HG02623 (cell line): ENCODE results near the gene SKI.
"Not testable (repeated sequence)": the region's sequence is repeated elsewhere in the genome, so short reads cannot be mapped to it uniquely, and the experiment has no call there.

Experiments
- ATAC-seq: cut with Tn5 transposase; IDR thresholded peaks from one replicate; pipeline ENCODE4 v1.9.1; 2021; ENCODE audit warnings: moderate library complexity; ENCODE audit not compliant: unreplicated experiment

SKI gene

DNA sequence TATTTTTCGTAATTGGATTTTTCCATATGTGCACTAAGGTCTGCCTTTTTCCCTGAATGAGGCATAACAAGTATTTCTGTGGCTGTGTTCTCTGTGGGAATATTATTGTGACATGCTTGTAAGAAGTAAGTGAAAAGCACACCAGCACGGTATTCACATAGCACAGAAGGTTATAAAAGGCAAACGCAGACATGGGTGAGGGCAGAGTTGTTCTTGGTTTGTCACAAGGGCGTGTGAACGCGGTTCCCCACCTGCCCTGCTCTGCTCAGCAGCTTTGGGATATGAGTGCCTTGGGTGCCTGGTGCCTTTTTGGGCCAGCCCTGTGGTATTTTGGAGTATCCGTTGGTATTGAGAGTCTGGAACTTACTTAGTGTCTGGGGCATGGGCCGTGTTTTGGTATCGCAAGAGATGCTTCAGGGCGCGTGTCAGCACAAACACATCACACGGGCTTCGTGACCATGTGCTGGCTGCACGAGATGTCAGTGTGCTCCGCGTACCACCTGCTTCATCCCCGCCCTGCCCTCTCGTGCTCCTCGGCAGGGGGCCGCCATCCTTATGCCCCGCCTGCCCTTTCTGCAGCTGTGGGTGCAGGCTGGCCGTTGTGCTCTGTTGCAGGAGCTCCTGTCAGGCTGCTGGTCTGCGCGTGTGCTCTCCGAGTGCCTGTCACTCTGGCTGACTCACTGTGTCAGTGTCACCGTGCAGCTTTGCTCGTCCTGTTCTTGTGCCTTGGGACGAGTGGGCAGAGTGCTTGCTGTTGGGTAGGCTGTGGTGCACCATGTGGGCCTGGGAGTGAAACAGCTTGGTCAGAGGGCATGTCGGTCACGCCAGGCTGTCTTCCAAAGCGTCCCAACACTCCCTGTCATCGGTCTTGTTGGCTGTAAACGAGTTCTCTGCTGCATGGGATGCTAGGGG is 15.0 kb downstream of the SKI start:
- ATAC-seq: no peak

DNA sequence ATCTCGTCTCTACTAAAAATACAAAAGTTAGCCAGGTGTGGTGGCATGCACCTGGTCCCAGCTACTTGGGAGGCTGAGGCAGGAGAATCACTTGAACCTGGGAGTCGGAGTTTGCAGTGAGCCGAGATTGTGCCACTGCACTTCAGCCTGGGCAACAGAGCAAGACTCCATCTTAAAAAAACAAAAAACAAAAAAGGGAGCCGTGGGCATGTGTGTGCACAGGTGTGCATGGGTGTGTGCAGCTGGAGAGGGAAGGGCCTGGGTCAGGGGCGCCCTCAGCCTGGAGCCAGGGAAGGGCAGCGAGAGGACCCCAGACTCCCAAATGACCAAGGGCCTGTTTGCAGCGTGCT is 18.9 kb downstream of the SKI start:
- ATAC-seq: not testable (repeated sequence)

- ATAC-seq: no peak
Observed at GRCh38 chr1:2247760-2248126, 19.6 kb downstream of the SKI start.

DNA sequence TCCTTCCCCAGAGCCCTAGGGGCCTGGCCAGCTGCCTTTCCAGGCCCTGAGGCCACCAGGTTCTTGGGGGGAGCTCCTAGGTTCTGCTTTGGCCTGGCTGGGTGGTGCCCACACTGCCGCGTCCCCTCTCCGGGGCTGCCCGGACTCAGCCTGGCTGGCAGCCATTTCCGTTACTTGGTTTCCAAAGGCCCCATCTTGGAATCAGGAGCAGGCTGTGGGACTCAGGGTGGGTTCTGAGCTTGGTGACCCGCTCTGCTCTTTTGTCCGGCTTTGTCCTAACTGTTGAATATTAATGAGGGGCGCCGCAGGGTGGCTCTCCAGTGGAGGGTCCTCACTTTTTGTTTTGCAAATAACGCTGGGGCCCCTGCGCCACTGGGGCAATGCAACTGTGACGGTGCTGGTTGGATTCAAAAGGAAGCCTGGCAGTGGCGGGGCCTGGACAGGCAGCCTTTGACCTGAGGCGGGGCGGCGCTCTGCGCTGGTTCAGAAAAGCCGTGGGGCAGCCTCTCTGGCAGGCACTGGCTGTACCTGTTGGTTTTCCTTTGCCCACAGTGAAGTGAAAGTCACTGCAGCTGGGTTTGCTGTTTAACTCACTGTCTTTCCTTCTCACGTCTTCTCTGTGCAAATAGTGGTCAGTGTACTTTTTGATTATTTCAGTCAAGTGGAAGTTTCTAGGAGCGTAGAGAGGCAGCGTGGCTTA is 20.2 kb downstream of the SKI start:
- no peak for ATAC-seq

GRCh38 chr1:2248854-2249558 is 20.9 kb downstream of the SKI start:
- ATAC-seq: no peak

DNA sequence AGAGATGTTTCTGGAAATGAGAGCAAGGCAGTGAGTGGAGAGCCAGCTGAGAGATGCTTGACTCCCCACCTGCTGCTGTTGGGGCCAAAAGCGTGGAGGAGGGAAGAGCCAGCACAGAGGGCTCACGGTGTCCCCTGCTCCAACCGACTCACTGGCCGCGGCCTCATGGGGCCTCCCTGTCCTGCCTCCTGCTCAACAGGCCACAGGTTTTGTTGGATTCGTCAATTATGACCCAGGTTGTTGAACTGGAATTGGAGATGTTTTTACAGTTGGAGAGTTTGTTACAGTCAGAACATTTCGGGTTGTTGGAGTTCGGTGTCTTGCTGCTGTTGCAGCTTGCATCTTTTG is 21.4 kb downstream of the SKI start:
- no peak for ATAC-seq

GRCh38 chr1:2250721-2251281 is 22.7 kb downstream of the SKI start:
- no peak for ATAC-seq

DNA sequence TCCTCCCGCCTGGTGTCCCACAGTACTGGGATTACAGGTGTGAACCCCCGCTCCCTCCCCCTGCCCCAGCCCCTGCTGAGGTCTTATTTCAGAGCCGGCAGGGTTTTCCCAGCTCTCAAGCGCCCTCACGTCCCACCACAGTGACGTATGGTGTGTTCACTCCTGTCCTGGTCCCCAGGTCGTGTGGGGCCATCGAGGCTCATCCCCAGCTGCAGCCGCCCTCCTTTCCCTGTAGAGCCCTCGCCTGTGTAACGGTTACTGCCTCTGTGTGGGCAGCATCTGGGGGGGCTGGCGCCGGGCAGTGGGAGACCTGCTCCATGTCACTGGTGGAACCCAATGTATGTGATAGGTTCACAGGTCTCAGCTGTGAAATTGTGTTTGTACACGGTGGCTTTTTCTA is 23.2 kb downstream of the SKI start:
- no peak for ATAC-seq

DNA sequence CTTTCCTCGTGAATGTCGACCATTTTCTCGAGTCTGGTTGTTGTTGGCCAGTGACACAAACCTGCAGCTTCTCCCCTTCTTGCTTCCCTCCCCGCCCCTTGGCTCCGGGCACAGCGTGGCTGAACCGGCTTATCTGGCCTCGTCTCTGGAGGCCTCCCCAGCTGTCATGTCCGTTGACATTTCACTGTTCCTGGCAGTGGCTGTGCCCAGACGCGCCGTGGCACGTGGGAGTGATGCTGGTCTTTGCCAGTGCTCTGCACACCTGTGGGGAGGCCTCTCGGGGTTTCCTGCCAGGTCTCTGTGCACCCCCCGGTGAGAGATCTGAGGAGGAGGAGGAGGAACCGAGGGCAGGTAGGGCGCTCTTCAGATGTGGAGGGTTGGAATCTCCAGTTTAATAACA is 23.7 kb downstream of the SKI start:
- ATAC-seq: no peak

DNA sequence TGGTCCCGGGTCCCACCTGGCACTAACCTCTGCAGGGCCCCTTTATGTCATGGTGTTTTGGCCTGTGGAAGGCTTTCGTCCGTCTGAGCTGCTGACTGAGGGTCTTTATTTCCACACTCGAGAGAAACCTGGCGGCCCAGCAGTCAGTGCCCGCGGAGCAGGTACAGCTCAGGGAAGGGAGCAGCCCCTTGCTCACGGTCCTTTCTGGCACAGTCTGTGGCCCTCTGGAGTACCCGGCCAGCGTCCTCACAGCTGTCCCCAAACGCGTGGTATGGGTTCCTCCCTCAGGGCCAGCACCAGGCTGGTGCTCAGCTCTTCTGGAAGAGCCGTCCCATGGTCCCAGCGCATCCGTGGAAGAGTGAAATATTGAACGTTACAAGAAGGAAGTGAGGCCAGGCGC is 24.3 kb downstream of the SKI start:
- ATAC-seq: no peak

DNA sequence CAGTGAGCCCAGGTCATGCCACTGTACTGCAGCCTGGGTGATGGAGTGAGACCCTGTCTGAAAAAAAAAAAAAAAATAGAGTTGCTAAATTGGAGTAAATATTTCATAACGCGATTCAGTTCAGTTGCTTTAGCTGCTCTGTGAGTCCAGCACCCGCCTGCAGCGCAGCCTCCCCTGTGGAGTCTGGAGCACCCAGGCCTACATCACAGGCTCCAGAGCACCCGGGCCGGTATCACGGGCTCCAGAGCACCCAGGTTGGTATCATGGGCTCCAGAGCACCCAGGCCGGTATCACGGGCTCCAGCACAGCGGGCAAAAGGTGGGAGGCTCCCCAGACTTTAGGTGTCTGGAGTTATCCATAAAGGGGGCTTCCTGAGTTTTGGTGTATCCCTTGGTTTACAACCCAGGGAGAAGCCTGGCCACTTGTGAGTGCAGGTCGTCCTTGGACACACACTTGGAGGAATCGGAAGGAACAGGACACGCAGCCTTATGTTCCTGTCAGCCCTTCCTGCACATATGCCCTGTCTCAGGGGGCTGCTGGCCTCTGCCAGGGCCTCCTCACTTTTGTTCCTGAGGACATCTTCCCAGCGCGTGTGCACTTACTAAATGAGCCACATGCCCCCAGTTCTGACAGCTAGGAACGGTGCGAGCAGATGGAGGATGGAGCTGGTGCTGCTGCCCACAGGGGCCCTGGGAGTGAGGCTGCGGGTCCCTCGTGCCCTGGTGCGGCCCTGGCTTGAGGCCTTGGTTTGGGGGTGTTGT is 25.1 kb downstream of the SKI start:
- ATAC-seq: no peak

- ATAC-seq: no peak
Observed at GRCh38 chr1:2253797-2254480, 25.8 kb downstream of the SKI start.

DNA sequence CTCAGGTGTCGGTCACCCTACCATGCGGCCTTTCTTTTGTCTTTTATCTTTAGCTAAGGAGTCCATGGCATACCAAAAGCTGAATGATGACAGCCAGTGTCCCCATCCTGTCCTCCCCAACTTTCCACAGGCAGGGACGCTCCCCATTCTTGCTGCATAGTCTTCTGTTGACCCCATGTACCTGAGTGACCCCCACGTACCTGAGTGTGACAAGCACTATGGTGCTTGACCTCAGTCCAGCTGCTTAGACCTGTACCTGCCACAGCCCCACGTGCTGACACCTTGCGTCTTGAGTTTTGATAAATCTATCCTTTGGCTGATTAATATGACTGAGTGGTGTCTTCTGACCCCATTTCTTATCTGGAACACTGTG is 26.9 kb downstream of the SKI start:
- no peak for ATAC-seq

GRCh38 chr1:2255420-2256369 is 27.6 kb downstream of the SKI start:
- ATAC-seq: no peak

DNA sequence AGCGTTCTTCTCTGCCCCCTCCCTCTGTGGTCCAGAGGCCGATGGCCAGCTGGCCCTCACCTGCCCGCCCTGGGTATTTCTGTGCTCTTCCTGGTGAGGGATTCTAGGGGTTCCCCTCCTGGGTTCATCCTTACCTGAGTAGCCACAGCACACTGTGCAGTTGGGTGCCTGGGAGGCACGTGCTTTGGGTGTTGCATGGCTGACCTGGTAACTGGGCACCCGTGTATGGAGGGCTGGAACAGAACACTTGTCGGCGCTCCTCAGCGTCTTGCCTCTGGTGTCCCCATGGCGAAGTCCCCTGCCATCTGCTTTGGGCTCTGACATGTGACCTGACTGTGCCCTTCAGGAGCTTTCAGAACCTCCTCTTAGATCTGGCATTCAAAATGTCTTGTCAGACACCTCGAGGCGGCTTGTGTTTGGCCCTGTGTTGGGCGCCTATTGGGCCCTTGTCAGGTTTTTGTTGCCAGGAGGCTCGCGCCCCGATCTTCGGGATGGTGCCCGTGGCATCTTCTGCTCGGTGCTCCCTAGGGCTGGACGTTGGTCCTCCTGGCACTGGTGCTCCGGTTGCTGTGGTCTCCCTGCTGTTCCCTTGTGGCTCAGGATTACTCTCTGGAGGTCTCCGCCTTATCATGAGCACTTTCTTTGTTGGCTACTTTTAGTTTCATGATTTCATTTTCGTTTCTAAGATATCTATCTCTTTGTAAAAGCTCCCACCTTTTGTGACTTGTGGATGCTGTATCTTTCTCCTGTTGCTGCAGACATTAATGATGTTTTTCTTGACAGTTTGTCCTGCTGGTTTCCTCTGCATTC is 28.5 kb downstream of the SKI start:
- ATAC-seq: no peak

DNA sequence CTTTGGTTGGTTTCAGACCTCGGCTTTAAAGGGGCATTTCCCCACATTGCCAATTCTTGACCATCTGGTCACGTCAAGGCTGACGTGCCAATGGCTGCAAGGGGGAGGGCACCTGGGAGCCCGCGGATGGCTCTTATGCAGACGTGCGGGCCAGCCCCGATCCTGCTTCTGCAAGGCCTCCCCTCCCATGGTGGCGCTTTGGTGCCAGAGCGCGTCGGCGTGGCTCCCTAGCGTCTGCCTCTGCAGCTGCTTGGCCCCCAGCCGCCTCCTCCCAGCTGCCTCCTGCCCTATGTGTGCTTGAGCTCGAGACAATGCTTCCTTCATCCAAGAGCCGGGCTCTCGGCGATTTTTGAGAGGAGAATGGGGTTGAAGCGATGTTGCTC is 29.1 kb downstream of the SKI start:
- no peak for ATAC-seq

- ATAC-seq: no peak
Observed at GRCh38 chr1:2258122-2258681, 30.1 kb downstream of the SKI start.

- no peak for ATAC-seq
Observed at GRCh38 chr1:2258996-2259395, 30.9 kb downstream of the SKI start.
